Fibroblast of skin of back (primary cell): Measurements from ENCODE around the gene CAPN9.

Source experiments
- DNase-seq: peaks from one replicate; pipeline ENCODE4 v3.0.0-alpha.2; 2013

The CAPN9 gene

GRCh38 chr1:230796626-230797025 is 49.4 kb downstream of the CAPN9 start:
- DNase-seq, result no peak

- no peak for DNase-seq
Observed at GRCh38 chr1:230797376-230797920, 50.3 kb downstream of the CAPN9 start.

GRCh38 chr1:230797942-230798365 is 50.8 kb downstream of the CAPN9 start:
- peak; percentile 71 for DNase-seq

GRCh38 chr1:230798491-230798890 is 51.3 kb downstream of the CAPN9 start:
- no peak for DNase-seq

GRCh38 chr1:230800891-230801840 is 54.0 kb downstream of the CAPN9 start:
- no peak for DNase-seq

- DNase-seq, result no peak
Observed at GRCh38 chr1:230804396-230804795, 57.2 kb downstream of the CAPN9 start.

- DNase-seq, result no peak
Observed at GRCh38 chr1:230806552-230806951, 59.4 kb downstream of the CAPN9 start.

- no peak for DNase-seq
Observed at GRCh38 chr1:230807029-230807428, 59.8 kb downstream of the CAPN9 start.

GRCh38 chr1:230807561-230808280 is 60.5 kb downstream of the CAPN9 start:
- DNase-seq, result no peak

- DNase-seq, result peak; percentile 36
Observed at GRCh38 chr1:230808281-230808872, 61.2 kb downstream of the CAPN9 start.

GRCh38 chr1:230809256-230809990 is 62.2 kb downstream of the CAPN9 start:
- no peak for DNase-seq

- DNase-seq, result no peak
Observed at GRCh38 chr1:230812568-230812967, 65.4 kb downstream of the CAPN9 start.

- no peak for DNase-seq
Observed at GRCh38 chr1:230814949-230815692, 67.9 kb downstream of the CAPN9 start.

GRCh38 chr1:230816018-230816417 is 68.8 kb downstream of the CAPN9 start:
- no peak for DNase-seq

GRCh38 chr1:230818367-230818766 is 71.2 kb downstream of the CAPN9 start:
- DNase-seq, result peak; percentile 27

GRCh38 chr1:230818901-230819300 is 71.7 kb downstream of the CAPN9 start:
- DNase-seq, result no peak

- DNase-seq, result no peak
Observed at GRCh38 chr1:230819976-230820375, 72.8 kb downstream of the CAPN9 start.

GRCh38 chr1:230820568-230820967 is 73.4 kb downstream of the CAPN9 start:
- no peak for DNase-seq

- no peak for DNase-seq
Observed at GRCh38 chr1:230821346-230821745, 74.2 kb downstream of the CAPN9 start.

GRCh38 chr1:230822092-230822581 is 74.9 kb downstream of the CAPN9 start:
- peak; percentile 42 for DNase-seq

- no peak for DNase-seq
Observed at GRCh38 chr1:230823426-230823825, 76.2 kb downstream of the CAPN9 start.
